LNCaP clone FGC (cell line): Measurements from ENCODE around the gene WWP2.

Experiments used
- DNase-seq: peaks from one replicate; pipeline ENCODE4 v3.0.0-alpha.2; 2011; ENCODE audit warnings: low read depth
- H3K4me3 ChIP-seq: 2 replicates; pipeline ENCODE4 v1.5.1; 2011; ENCODE audit warnings: mild to moderate bottlenecking, low read depth, low read length, control low read depth
- TF ChIP-seq, protein P1 (sequence below): IDR thresholded peaks from 2 replicates; pipeline ENCODE4 v1.5.1; 2012; ENCODE audit warnings: mild to moderate bottlenecking; ENCODE audit not compliant: control insufficient read depth, insufficient read depth; ENCODE audit errors: extremely low read depth

The WWP2 gene

DNA sequence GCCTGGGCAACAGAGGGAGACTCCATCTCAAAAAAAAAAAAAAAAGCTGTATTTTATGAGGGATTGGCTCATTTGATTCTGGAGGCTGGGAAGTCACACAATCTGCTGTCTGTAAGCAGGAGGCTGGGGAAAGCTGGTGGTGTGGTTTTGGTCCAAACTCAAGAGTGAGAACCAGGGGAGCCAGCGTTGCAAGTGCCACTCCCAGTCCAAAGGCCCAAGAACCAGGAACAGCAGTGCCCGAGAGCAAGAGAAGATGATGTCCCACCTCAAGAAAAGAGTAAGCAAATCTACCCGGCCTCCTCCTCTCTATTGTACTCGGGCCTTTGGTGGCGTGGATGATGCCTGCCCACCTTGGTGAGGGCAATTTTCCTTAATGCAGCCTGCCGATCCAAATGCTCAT is 30.0 kb upstream of the WWP2 start:
- TF ChIP-seq, protein P1, sequence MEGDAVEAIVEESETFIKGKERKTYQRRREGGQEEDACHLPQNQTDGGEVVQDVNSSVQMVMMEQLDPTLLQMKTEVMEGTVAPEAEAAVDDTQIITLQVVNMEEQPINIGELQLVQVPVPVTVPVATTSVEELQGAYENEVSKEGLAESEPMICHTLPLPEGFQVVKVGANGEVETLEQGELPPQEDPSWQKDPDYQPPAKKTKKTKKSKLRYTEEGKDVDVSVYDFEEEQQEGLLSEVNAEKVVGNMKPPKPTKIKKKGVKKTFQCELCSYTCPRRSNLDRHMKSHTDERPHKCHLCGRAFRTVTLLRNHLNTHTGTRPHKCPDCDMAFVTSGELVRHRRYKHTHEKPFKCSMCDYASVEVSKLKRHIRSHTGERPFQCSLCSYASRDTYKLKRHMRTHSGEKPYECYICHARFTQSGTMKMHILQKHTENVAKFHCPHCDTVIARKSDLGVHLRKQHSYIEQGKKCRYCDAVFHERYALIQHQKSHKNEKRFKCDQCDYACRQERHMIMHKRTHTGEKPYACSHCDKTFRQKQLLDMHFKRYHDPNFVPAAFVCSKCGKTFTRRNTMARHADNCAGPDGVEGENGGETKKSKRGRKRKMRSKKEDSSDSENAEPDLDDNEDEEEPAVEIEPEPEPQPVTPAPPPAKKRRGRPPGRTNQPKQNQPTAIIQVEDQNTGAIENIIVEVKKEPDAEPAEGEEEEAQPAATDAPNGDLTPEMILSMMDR, result no peak
- no peak for DNase-seq

DNA sequence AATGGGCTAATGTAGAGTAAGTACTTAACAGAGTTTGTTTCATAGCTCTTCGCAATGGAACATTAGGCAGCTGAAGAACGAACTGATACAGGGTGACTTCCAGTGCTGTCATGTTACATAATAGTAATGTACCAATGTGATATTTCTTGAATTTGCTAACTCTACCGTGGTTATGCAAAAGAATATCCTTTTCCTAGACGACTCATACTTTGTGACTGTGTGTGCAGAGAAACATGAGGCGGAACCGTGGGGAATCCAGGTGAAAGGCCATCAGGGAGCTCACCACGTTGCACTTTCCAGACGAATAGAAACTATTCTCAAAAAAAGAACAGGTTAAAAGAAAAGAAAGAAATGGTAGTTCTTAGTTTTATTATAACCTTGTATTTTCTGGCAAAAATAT is 20.6 kb upstream of the WWP2 start:
- DNase-seq, result no peak
- no peak overlapping the region for H3K4me3 ChIP-seq
- TF ChIP-seq, protein P1, result no peak

More for the DNA sequence above, 30.0 kb upstream of the WWP2 start:
- H3K4me3 ChIP-seq, result no peak overlapping the region

DNA sequence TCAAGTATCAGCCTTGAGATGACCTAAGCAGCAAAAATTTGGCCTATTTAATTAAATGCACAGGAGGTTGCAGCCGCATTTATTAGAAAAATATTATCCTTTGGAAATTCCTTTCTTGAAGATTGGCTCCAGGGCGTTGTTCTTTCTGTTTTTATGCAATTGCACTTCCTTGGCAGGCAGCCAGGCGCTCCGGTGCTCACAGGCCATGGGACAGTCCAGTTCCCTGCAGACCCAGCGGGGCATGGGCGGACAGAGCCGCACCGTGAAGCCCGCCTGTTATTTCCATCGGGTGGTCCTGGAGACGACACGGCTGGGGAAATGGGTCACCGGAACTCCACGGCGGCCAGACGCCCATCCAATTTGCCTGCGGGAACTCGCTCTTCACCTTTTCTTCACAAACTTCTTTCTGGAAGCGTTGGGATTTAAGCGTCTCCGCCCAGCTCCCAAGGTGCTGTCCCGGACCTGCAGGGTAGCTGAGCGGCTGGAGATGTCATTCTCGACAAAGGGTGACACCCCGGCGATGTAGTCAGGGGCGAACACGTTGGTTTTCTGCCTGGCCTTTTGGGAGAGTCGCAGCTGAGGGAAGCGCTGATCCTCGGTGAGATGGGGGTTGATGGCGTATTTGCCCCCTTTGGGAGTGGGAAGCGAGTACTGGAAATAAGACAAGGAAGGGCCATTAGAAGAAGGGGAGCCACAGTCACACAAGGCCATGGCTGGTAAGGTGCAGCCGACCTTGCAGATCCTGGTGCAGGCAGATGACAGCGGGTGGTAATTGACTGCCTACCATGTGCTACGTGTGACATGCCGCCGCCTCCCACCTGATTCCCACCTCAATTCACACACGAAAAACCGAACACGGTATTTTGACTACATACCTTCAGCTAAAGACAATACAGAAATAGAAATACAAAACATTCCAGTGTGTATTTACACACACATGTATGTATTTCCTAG is 19.9 kb upstream of the WWP2 start:
- no peak overlapping the region for H3K4me3 ChIP-seq
- TF ChIP-seq, protein P1, result no peak
- DNase-seq, result no peak

DNA sequence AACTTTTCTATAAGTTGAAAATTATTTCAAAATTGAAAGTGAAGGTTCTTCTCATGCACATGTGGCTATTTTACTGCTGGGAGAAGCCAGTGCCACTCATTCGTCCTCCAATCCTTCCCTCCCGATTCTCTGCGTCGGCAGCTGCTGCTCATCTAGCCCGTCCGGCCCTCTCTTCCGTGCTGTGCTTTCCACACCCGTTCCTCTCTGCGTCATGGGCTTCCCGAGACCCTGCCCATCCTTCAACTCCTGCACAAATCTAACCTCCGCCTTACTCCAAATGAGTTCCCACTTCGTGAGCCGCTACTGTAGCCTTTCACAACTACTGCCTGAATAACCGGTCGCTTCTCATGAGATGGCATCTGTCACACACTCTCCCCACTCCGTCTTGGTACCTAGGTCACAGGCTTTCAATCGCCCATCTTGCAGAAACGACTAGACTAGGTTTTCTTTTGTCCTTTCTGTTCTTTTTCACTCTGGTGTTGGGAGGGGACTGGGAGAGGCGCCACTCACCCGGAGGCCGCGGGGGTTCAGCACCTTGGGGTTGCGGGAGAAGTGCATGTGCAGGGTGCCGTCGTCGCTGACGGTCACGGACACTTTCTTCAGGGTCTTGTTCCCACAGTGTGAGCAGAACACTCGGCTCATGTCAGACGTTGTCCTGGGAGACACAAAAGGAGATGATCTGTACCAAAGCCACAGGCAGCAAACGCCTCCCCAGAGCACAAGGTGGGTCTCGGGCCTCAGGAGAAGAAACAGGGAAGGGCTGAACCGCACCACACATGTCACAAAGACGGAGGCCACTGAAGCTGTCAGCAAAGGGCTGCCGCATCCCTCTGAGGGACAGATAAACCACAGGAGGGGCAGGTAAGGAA is 17.5 kb upstream of the WWP2 start:
- no peak overlapping the region for H3K4me3 ChIP-seq
- no peak for DNase-seq
- TF ChIP-seq, protein P1, result no peak

DNA sequence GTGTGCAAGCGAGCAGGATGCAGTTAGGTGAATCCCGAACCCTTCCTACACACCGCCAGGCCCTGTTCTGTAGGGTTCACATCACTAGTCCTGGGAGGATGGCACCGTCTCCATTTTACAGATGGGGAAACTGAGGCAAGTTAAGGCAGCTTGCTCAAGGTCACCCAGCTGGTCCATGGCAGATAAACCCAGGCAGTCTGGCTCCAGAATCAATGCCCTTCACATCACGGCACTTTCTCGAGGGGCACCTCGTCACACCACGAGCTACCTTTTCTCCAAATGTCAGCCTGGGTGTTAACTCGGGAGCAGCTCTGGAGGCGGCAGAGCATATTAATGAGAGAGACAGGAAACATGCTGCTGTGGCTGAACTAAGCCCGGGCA is 16.9 kb upstream of the WWP2 start:
- TF ChIP-seq, protein P1, result no peak
- DNase-seq, result no peak
- H3K4me3 ChIP-seq, result no peak overlapping the region

DNA sequence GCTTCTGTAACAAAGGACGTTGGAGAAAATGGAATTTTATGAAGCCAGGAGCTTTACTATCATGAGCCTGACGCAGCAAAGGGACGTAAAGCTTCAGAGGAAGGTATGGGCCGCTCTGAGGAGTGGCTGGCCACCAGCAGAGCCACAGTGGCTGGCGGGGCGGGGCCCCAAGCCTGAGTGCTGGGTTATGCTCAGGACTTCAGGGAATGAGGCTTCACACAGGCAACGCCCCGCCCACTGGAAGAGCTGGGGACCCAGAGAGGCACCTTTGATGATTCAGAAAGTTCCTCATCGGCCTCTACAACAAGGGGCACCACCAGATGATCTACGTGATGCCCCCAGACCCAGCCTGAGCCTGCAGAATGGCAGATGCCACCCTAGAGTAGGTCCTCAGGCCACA is 16.2 kb upstream of the WWP2 start:
- DNase-seq, result no peak
- no peak overlapping the region for H3K4me3 ChIP-seq
- TF ChIP-seq, protein P1, result no peak
